Activated CD8-positive, alpha-beta memory T cell treated with anti-CD3 and anti-CD28 coated beads for 24 hours (primary cell): ENCODE measurements around the gene OSBP2.

Experiments
- DNase-seq: peaks from one replicate; pipeline ENCODE4 v3.0.0-alpha.2; 2020

The OSBP2 gene

DNA sequence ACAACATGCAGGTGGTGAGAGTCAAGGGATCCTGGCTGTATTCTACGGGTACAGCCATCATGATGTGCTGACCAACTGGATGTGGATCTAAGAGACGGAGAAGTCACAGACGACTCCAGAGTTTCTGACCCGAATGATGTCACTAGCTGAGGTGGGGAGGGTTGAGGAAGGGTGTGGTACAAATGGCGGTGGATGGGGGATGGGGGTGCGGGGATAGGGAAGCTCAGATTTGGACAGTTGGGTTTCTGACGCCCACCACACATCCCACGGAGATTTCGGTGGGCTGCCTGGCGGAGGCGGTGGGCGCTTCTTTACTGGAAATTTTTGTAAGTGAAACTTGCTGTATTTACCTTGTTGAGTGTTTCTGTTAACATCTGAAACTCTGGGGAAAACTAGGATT, 126.7 kb downstream of the OSBP2 start:
- DNase-seq, result no peak

DNA sequence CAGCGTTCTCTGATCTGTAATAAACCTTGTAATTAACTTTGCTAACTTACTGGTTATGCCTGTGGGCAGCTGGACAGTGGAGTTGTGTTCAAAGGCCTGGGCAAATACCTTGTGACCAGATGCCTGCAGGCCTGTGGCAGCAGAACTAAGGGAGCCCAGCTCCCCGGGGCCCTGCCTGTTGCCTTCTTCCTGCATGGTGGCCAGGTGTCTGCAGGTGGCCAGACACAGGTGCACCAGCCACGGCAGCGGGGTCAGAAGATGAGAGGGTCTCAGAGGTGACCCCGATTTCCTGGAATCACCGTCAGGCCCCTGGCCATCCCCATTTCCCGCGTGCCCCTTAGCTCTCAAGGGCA, 127.2 kb downstream of the OSBP2 start:
- no peak for DNase-seq

DNA sequence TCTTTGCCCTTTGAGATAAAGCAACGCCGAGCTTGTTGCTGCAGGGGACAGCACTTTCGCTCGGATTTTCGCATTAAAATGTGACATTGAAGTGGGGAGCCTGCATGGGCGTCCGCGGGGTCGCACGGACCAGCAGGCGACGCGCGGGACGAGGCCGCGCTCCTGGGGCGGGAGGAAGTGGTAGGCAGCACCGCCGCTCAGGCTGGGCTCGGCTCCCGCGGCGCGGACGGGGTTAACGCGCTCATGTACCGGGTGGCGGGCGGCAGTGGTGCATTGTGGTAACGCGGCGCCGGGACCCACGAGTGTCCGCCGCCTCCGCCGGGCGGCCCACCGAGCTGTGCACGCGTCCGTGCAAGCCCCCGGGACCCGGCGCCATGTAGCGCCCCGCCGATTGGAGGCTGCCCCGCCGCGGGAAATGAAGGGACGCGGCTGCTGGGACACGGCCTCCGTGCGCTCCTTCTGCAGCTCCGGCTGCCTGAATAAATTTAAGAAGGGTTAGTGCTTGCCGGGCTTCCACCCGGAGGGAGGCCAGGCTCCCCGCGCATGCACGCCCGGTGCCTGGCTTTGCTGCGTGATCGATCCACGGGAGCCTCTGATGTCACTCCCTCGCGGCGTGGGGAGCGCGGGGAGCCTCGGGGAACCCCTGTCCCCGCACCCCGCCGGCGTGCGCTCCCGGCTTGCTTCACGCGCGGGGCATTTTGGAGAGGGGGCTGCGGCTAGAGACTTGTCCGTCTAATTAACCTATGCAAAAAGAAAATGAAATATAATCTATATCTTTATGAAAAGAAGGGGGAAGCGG, 127.7 kb downstream of the OSBP2 start:
- no peak for DNase-seq

DNA sequence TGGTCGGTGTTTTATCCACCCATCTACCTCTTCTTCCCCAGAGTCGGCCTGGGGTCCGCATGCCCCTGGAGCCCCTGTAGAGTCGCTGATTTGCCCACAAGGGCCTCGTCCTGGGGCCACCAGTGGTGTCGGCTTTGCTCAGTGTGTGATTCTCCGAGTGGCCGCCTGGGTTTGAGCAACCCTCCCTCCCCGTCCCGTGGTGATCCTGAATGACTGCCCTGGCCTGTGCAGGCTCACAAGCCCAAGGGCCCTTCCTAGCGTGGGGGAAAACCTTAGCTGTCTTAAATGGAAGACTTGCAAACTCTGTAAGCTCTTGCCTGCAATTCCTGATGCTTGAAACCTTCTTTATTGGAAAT, 128.3 kb downstream of the OSBP2 start:
- DNase-seq, result no peak

DNA sequence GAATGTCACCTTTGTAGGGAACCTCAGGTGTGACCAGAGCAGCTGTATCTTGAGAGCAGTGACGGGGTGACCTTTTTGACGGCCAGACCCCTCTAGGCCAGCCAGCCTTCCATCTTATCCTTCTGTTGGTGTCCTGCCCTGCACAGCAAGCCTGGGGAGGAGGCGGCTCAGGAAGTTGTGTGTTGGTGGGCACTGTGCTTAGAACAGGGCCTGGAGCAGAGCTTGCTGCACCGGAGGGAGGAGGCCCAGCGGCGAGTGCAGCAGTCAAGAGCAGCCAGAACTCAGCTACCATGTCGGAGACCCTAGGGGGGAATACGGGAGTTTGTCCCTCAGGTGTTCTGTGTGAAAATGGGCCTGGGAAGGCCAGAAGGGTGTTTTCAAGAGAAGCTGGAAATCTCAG, 129.4 kb downstream of the OSBP2 start:
- no peak for DNase-seq

DNA sequence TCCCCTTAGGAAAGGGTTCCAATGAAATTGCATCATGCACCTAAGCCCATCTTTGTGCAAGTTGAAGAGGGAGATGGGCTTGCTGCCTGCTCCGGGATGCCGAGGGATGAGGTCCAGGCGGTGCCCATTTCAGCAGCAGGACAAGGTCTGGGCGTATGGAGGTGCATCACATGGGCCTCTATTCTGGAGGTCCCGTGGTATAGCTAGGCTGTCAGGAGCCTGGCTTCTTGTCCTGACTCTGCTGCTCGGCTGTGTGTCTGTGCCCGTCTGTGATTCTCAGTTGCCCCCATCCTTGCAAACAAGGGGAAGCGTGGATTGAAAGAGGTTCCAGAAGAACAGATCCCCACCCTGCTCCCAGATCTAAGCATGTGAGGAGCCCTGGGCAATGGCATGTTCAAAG, 130.0 kb downstream of the OSBP2 start:
- DNase-seq, result no peak

DNA sequence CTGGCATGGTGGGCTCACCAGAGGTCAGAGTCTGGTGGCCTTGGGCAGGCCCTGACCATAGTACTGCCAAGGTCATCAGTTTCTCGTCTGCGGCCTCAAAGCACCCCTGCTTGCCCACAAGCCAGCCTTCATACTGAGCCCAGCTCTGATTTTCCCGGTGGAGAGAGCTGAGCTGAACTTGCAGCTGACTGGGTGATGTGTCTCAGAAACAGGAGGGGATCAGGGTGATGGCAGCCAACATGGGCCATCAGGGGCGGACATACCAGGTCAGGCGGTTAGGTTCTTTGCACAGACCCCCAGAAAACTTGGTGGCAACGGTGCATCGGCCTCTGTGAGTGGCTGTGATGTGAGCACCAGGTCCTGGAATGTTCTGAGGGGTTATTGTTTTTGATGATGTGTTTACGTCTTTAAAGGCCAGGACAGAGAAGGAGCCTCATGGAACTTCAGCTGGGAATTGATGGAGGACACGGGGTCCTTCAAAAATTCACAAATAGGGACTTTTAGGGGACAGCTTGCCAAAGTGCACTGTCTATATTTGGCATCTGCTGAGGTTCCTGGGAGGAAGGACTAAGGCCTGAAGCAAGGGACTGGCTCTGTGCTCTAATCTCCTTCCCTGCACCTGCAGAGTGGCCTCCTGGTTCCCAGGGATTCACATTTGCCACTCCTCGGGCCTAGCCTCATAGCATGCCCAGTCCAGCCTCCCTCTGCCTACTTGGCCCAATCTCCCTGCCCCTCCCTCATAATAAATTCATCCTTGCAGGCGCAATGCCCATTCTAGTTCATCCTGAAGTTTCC, 131.2 kb downstream of the OSBP2 start:
- no peak for DNase-seq

DNA sequence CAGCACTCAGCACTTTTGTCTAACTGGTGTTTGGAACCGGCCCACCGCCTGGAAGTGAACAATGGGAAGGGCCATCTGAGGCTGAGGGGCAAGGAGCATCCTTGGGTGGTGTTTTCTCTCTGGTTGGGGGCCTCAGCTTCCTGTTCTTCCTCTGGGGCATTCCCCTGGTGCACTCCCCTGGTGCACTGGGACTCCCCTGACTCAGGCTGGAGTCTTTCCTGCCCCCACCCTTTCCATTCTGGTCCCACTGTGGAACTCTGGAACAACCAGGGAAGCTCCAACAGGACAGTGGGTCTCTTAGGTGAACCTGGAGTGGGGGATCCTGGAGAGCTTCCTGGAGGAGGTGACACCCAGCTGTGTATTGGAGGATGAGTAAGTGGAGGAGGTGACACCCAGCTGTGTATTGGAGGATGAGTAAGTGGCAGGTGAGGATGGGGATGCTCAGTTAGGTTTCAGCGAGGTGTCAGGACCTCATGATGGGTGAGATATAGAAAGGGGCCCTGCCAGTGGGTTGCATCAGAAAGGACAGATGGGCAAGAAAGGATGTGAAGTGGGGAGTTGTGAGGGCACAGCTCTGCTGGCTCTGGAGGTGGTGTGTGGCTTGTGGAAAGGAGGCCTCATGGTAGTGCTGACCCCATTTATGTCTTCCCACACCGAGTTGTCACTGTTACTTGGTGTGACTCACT, 132.1 kb downstream of the OSBP2 start:
- no peak for DNase-seq

DNA sequence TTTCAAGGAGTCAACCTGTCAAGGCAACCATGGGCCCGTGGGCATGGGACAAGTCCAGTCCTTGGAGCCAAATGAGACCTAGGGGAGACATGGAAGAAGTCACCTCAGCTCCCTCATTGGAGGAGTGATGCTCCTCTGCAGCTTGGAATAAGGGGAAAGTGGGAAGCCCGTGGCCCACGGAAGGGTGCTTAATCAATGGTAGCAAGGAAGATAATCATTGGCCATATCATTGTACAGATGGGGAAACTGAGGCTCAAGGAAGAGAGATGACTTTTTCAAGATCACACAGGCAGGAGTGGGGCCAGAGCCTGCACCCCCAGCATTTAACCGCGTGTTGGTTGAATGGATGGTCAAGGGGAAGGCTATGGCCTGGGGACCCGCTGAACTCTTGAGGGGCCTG, 133.0 kb downstream of the OSBP2 start:
- no peak for DNase-seq

DNA sequence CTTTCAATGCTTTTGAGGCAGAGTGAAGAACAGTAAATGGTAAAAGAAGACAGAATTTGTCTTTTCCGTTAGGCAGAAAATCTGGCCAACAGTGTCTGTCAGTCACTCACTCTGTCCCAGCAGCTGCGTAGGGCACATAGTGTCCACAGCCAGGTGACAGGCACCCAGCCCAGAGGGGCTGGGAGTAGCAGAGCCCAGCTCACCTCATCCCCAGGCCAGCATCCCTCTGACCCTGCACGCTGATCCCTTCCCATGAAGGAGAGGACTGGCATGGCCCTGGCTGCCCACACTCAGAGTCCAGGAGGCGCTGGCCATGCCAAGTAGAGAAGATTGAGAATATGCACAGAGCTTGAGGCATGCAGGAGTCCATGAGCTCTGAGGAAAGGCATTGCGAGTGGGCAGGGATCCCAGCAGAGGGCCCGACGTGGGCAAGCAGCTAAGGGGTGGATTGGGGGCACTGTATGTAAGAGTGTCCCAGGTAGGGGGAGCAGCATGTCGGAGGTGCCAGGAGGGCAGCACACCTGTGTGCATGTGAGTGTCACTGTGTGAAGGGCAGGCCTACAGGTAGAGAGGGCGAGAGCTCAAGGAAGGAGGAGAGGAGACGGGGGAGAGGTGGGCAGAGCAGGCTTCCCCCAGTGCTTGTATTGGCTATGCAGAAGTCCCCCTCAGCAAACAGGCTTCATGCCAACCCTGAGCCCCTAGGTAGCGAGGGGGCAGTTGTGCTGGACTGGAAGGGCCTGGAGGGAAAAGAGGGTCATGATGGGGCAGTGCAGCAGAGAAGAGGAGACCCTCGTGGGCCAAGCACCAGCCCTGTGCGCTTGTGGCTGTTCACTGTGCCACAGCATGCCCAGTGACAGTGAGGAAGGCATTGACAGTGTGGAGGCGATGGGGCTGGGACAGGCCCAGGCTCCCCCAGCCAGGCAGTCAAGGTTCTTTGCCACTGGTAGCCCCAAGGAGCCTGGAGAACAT, 133.8 kb downstream of the OSBP2 start:
- no peak for DNase-seq

DNA sequence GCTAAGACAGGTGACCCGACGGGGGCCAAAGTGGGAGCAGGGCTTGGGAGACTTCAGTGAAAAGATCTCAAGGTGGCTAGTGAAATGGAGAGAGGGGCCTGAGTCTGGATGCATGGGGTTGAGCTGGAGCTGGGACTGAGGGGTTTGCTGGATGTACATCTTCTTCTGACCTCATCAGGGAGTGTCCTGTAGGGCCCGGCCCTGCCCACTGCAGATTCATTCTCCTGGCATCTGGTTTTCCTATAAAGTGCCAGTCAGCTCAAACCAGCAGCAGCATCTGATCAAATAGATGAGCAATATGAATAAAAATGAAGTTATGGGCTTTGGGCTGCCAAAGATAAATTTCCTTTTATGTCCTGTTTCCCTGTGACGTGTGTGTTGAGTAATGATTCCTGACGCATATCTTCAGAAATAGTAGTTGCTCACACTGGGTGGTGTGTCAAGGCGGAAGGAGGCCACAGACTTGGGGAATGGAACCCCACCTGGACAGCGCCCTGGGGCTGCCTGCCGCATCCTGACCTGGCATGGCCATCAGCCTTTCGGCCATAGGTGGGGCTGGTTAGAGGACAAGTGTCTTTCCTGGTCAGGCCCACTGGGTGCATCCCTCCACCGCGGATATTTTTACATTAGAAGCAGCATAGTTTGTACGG, 135.4 kb downstream of the OSBP2 start:
- no peak for DNase-seq

DNA sequence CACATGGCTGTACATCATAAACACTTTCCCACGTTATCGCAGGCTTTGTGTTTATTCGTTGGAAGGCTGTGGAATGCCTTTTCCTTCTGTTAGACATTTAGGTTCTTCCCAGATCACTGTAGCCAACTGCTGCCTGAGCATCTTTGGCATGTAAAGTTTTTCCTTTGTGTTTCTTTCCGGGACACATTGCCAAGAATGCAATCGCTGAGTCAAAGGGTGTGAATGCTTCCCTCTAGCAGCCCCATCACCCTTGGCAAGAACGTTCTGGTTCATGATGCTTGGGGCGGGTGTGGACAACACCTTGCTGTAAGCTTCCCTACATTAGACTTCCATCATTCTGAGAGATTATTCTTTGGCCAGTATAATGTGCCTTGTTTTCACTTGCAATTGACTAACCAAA, 136.2 kb downstream of the OSBP2 start:
- no peak for DNase-seq

DNA sequence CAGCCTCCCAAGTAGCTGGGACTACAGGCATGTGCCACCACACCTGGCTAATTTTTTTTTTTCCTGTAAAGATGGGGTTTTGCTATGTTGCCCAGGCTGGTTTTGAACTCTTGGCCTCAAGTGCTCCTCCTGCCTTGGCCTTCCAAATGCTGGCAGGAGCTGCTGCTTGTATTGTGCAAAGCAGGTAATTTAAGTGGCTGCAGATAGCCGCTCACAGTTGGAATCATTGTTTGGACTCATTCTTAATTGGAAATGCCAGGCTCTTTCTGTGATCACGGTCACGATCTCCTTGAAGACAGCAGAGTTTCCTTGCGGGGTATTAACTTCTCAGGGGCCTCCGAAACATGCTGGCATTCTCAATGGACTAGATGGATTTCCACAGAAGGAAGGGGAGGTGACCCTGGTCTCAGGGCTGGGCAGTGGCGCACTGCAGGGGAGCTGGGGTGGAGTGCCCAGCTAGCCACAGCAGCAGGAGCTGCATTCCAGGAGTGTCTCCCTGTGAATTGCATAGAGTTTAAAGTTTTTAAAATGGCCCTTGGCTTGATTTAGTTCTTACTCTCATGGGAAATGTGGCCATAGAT, 137.8 kb downstream of the OSBP2 start:
- no peak for DNase-seq

DNA sequence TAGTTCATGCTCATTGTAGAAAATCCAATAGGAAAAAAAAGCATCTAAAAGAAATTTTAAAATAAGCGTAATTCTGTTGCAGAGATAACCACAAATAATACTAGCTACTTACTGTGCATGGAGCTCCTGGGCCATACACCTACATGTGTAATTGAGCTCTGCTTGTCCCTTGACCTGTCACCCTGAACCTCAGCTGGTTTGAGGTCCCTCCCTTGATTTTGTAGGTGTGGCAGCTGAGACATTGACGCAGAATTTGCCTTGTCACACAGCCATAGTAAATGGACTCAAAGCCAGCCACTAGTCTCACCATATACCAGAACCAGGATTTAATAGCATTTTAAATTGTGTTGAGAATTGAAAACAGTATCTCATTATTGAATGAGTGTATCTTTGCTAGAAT, 138.6 kb downstream of the OSBP2 start:
- DNase-seq, result no peak

DNA sequence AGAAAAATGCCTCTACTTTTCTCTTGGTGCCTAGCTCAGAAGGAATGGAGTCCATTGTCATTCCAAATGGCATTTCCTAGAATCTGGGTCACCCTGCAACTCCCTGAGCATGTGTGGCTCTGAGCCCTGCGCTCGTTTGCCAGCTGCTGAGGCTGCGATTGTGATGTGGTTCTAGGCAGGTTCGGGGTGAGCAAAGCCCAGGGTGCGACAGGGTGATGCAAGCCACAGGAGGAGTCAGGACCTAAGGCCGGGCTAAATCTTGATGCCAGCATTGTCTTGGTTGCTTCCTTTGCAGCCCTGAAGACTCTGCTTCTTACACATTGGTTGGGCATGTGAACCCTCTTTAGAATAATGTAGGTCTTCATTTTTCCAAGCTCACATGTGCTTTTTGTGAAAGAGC, 142.9 kb downstream of the OSBP2 start:
- DNase-seq, result no peak

DNA sequence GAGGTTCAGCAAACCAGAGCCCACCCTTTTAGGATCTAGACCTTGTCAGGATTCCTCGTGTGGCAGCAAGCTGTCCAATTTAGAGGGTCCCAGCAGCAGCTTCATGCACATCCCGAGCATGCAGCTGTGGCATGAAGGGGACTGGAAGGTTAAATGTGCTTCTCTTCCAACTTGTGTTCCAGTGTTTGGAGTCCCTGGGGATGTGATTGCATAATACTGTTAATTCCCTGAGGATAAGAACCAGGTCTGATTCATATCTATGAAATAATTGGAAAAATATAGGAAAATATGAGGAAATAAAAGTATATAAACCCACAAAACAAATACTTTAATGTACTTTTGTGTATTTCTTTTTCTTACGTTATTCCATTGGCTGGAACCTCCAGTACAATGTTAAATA, 143.4 kb downstream of the OSBP2 start:
- no peak for DNase-seq

DNA sequence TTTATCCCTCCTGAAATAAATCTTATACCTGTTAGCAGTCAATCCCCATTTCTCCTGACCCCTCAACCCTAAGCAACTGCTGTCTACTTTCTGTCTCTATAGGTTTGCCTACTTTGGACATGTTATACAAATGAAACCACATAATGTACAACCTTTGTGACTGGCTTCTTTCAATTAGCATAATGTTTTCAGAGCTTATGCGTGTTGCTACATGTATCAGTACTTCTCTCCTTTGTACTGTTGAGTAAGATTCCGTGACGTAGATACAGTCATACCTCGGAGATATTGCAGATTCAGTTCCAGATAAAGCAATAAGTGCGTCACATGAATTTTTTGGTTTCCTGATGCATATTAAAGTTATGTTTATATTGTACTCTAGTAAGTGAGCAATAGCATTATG, 146.6 kb downstream of the OSBP2 start:
- DNase-seq, result no peak

DNA sequence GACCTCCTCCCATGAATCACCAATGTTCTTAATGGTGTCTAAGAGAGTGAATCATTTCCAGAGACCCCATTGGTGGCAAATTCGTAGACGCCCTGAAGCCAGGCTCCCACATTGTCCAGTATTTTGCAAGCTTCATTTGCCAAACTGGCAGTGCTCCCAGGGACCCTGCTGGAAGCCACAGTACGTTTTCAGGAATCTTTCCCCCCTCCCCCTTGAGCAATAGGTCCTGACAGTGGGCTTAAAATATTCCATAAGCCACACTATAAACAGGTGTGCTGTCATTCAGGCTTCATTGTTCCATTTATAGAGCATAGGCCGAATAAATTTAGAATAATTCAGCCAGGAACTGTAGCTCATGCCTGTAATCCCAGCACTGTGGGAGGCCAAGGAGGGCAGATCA, 148.6 kb downstream of the OSBP2 start:
- DNase-seq, result no peak

DNA sequence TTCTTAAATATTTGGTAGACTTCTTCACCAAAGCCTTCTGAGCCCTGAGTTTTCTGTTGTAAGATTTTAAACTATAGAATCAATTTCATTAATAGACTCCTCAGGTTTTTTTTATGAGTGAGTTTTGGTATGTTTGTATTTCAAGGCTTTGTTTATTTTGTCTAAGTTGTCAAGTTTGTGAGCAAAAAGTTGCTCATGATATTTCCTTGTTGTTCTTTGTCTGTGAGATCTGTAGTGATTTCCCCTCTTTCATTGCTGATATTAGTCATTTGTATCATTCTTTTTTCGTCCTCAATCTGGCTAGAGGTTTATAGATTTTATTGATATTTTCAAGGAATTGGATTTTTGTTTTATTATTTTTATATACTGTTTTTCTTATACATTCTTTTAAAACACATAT, 152.9 kb downstream of the OSBP2 start:
- no peak for DNase-seq

DNA sequence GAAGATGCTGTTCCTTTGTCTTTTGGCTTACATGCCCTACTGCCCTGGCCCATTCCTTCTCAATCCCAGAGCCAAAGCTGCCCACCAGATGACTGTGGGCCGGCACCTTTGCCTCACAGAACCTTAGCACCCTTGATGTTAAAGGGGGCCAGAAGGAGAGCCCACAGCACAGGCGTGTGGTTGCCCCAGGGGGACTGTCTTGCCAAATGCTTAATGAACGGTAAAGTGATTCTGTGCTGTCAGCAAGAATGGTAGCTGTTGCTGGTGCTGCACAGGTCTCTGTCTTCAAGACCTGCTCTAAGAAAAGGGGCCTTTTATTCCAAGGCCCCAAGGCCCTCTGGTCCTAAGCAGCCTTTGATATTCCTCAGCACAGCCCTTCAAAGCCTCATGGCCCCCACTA, 160.6 kb downstream of the OSBP2 start:
- peak; percentile 13 for DNase-seq

DNA sequence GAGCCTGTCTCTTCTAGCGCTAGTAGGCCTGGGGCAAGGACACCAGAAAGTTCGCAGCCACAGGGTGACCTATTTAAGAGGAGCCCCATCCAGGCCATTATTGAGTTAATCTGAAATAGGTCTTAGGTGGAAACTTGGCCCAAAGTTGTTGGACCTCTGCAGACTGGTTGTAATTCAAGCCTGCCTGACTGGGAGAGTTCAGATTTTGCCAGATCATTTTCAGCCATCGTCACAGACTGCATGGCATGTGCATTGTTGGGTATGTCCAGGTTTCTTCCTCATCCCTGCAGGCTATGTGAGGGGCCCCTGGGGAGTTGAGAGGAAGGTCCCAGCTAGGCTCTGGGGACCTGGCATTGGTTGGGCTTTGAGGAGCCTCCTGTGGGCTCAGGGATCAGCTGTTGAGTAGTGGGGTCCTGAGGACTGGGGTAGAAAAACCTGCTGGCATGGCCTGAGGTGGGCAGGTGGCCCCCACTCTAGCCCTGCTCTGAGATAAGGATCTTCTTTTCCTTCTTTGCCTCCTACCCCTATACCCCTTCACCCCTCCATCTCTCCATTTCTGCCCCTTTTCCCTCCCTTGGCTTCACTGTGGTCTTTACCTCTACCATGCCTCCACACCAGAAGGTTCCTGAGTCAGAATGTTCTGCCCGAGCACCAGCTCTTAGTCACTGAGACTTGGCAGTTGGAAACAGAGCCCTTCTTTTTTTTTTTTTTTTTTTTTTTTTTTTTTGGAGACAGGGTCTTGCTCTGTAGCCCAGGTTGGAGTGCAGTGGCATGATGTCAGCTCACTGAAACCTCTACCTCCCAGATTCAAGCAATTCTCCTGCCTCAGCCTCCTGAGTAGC, 161.2 kb downstream of the OSBP2 start:
- DNase-seq, result peak; percentile 3
